Osteoblast (primary cell): ENCODE data around the gene SRPK2. TPM values are rescaled to one million over a fixed set of nuclear protein-coding genes. Genes with fewer than 3 reads are reported as not detected.

Source experiments
- DNase-seq: peaks from one replicate; pipeline ENCODE4 v3.0.0; 2011; ENCODE audit warnings: low spot score, mixed read lengths; ENCODE audit not compliant: insufficient read length; ENCODE audit errors: missing footprints
- H2AFZ ChIP-seq: 2 replicates; pipeline ENCODE4 v1.6.0; 2011; ENCODE audit warnings: mild to moderate bottlenecking, low read length
- H3K27ac ChIP-seq: 2 replicates; pipeline ENCODE4 v1.5.1; 2011; ENCODE audit warnings: mild to moderate bottlenecking, low read depth, low read length, moderate library complexity
- H3K27me3 ChIP-seq: 2 replicates; pipeline ENCODE4 v1.6.0; 2012; ENCODE audit warnings: mild to moderate bottlenecking, control low read depth, inconsistent platforms, low read length, moderate library complexity; ENCODE audit not compliant: insufficient read depth
- H3K36me3 ChIP-seq: 2 replicates; pipeline ENCODE4 v1.5.1; 2011; ENCODE audit warnings: mild to moderate bottlenecking, low read length, control low read depth, moderate library complexity; ENCODE audit not compliant: insufficient read depth
- H3K4me1 ChIP-seq: 2 replicates; pipeline ENCODE4 v1.5.1; 2011; ENCODE audit warnings: mild to moderate bottlenecking, low read length, control low read depth, moderate library complexity; ENCODE audit not compliant: insufficient read depth
- H3K4me2 ChIP-seq: 2 replicates; pipeline ENCODE4 v1.6.0; 2011; ENCODE audit warnings: mild to moderate bottlenecking, low read length; ENCODE audit not compliant: insufficient read depth
- H3K4me3 ChIP-seq: fragments of 200-600 bp; sonication (generic); 3 replicates; pipeline ENCODE4 v1.5.1; 2012; ENCODE audit warnings: mild to moderate bottlenecking, low read length, inconsistent platforms; ENCODE audit not compliant: insufficient read depth
- H3K79me2 ChIP-seq: 2 replicates; pipeline ENCODE4 v1.6.0; 2012; ENCODE audit warnings: mild to moderate bottlenecking, low read length, control low read depth, inconsistent platforms; ENCODE audit not compliant: insufficient read depth
- H3K9me3 ChIP-seq: 2 replicates; pipeline ENCODE4 v1.5.1; 2011; ENCODE audit warnings: low read depth, low read length, control low read depth
- H4K20me1 ChIP-seq: 2 replicates; pipeline ENCODE4 v1.6.0; 2012; ENCODE audit warnings: mild to moderate bottlenecking, low read length, control low read depth; ENCODE audit not compliant: insufficient read depth
- CTCF ChIP-seq: IDR thresholded peaks from 2 replicates; pipeline ENCODE4 v1.5.1; 2011; ENCODE audit warnings: mild to moderate bottlenecking, low read depth, low read length, moderate library complexity; ENCODE audit errors: extremely low read depth
- total RNA-seq: library from RNA; depleted of rRNA; stranded (reverse); fragments of >200 nt; gene quantifications from 2 replicates; pipeline ENCODE4 v1.2.3, GENCODE V29; 2012

SRPK2 gene
- total RNA-seq, 1 donor, result 82.2 TPM

DNA sequence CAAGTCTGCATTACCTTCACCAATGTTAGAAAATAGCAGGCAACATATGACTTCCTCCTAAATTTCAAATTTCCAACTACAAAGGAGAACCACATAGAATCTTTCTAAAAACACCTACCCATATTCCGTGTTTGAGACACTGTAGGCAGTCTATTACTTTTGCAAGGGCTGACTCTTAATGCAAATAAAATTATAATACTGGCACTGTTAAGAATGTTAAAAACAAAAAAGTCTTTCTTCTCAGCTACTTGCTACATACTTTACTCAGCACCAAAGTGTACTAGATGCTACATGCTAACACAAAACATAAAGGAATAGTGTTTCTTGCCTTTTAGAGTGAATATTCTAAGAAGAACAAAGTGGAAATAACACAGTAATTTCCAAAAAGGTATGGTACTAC, 65.4 kb downstream of the SRPK2 start:
- no peak overlapping the region for H3K27ac ChIP-seq
- no peak overlapping the region for H2AFZ ChIP-seq
- peak; percentile 65 for DNase-seq
- H3K9me3 ChIP-seq, result no peaks in the 10 kb centered on the region
- H3K4me3 ChIP-seq, result no peak overlapping the region
- H3K79me2 ChIP-seq, result peaks cover 95% of the 10 kb centered on the region
- peaks cover 51% of the 10 kb centered on the region for H4K20me1 ChIP-seq
- H3K4me2 ChIP-seq, result no peak overlapping the region
- no peak for TF ChIP-seq CTCF
- no peaks in the 10 kb centered on the region for H3K4me1 ChIP-seq
- no peaks in the 10 kb centered on the region for H3K27me3 ChIP-seq
- no peaks in the 10 kb centered on the region for H3K36me3 ChIP-seq

DNA sequence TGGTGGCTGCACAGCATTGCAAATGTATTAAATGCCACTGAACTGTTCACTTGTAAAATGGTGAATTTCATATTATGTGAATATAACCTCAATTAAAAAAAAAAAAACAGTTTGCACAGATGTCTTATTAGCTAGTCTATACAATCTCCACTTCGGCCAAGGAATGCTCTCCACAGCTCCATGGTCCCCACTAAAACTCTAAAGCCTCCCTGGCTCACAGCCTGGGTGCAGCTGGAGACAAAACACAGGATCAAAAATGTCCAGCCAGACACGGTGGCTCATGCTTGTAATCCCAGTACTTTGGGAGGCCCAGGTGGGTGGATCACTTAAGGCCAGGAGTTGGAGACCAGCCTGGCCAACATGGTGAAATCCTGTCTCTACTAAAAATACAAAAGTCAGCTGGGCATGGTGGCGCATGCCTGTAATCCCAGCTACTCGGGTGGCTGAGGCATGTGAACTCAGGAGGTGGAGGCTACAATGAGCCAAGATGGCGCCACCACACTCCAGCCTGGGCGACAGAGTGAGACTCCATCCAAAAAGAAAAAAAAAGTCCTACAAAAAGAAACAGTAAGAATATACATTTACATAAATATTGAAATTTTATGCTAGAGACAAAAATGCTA, 66.0 kb downstream of the SRPK2 start:
- H3K4me3 ChIP-seq, result no peak overlapping the region
- no peaks in the 10 kb centered on the region for H3K36me3 ChIP-seq
- no peaks in the 10 kb centered on the region for H3K9me3 ChIP-seq
- H3K4me2 ChIP-seq, result no peak overlapping the region
- no peaks in the 10 kb centered on the region for H3K4me1 ChIP-seq
- TF ChIP-seq CTCF, result no peak
- no peak overlapping the region for H2AFZ ChIP-seq
- H3K27ac ChIP-seq, result no peak overlapping the region
- peaks cover 95% of the 10 kb centered on the region for H3K79me2 ChIP-seq
- H4K20me1 ChIP-seq, result peaks cover 57% of the 10 kb centered on the region
- DNase-seq, result no peak
- H3K27me3 ChIP-seq, result no peaks in the 10 kb centered on the region

DNA sequence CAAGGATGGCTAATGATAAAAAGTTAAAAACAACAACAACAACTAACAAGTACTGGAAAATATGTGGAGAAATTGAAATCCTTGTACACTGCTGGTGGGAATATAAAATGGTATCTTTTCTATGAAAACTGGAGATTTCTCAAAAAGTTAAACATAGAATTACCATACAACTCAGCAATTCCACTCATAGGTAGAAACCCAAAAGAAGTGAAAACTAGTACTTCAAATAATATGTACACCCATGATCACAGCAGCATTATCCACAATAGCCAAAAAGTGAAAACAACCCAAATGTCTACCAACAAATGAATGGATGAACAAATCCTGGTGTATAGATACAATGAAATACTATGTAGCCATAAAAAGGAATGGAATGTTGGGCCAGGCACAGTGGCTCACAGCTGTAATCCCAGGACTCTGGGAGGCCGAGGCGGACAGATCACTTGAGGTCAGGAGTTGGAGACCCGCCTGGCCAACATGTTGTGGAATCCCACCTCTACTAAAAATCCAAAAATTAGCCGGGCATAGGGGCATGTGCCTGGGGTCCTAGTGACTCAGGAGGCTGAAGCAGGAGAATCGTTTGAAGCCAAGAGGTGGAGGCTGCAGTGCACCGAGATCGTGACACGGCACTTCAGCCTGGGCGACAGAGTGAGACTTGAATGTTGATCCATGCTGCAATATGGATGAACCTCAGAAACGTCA, 66.8 kb downstream of the SRPK2 start:
- no peaks in the 10 kb centered on the region for H3K4me1 ChIP-seq
- H3K4me3 ChIP-seq, result no peak overlapping the region
- DNase-seq, result no peak
- no peak overlapping the region for H3K27ac ChIP-seq
- H3K9me3 ChIP-seq, result no peaks in the 10 kb centered on the region
- H2AFZ ChIP-seq, result no peak overlapping the region
- TF ChIP-seq CTCF, result no peak
- H3K36me3 ChIP-seq, result no peaks in the 10 kb centered on the region
- no peak overlapping the region for H3K4me2 ChIP-seq
- peaks cover 57% of the 10 kb centered on the region for H4K20me1 ChIP-seq
- H3K79me2 ChIP-seq, result peaks cover 95% of the 10 kb centered on the region
- no peaks in the 10 kb centered on the region for H3K27me3 ChIP-seq

DNA sequence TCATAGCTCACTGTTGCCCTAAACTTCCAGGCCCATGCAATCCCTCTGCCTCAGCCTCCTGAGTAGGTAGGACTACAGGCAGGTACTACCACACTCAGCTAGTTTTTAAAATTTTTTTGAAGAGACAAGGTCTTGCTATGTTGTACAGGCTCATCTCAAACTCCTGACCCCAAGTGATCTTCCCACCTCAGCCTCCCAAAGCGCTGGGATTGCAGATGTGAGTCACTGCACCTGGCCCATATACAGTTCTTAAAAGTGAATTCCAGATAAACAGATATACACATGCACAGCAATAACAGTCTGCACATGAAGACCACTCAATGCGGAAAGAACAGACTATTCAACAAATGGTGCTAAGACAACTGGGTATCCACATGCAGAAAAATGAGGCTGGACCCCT, 67.8 kb downstream of the SRPK2 start:
- Histone ChIP-seq H2AFZ (no peak overlapping the region), H3K27me3 (no peaks in the 10 kb centered on the region), H3K9me3 (no peaks in the 10 kb centered on the region), H3K27ac (no peak overlapping the region), H3K36me3 (no peaks in the 10 kb centered on the region), H3K4me3 (no peak overlapping the region), H3K79me2 (peaks cover 95% of the 10 kb centered on the region), H3K4me1 (no peaks in the 10 kb centered on the region), H4K20me1 (peaks cover 62% of the 10 kb centered on the region), H3K4me2 (no peak overlapping the region)
- no peak for DNase-seq
- no peak for TF ChIP-seq CTCF
